Left ventricle myocardium inferior (tissue), 1 donor: ENCODE results near the gene ASIC4. TPM values are rescaled to one million over a fixed set of nuclear protein-coding genes. Genes with fewer than 3 reads are reported as not detected.

ENCODE experiments used
- DNase-seq: peaks from one replicate; pipeline ENCODE4 v3.0.0-alpha.2; 2020
- H3K27ac ChIP-seq: fragments of 200-600 bp; replicated peaks from 2 replicates; pipeline ENCODE4 v1.8.0; 2021
- H3K27me3 ChIP-seq: fragments of 200-600 bp; 2 replicates; pipeline ENCODE4 v1.8.0; 2021; ENCODE audit warnings: low read depth
- H3K36me3 ChIP-seq: fragments of 200-600 bp; 2 replicates; pipeline ENCODE4 v1.8.0; 2021
- H3K4me1 ChIP-seq: fragments of 200-600 bp; 2 replicates; pipeline ENCODE4 v1.8.0; 2021
- H3K4me3 ChIP-seq: fragments of 200-600 bp; 2 replicates; pipeline ENCODE4 v1.8.0; 2021; ENCODE audit warnings: mild to moderate bottlenecking, moderate library complexity
- H3K9me3 ChIP-seq: fragments of 200-600 bp; replicated peaks from 2 replicates; pipeline ENCODE4 v1.8.0; 2021
- intact Hi-C: fragments of 100-400 bp; cut with micrococcal nuclease; formaldehyde crosslinking; loops from one replicate; pipeline ENCODE4 v1.11.0; 2022
- total RNA-seq: library from RNA; stranded (reverse); fragmentation: NEBNext Ultra II Directional; extraction: Animal tissue kit (Norgen Biotek cat#: 25700); gene quantifications from one replicate; pipeline ENCODE4 v1.2.1, GENCODE V29; 2021
- TF ChIP-seq, protein P1 (sequence below): fragments of 200-600 bp; IDR thresholded peaks from 2 replicates; pipeline ENCODE4 v1.8.0; 2021; ENCODE audit warnings: antibody characterized with exemption, mild to moderate bottlenecking, borderline replicate concordance
- donor health status: DM: no; HTN: yes; CAD: no; lungs with severe emphysema.

Gene ASIC4
- total RNA-seq, 1 donor from 2014 or later = not detected

DNA sequence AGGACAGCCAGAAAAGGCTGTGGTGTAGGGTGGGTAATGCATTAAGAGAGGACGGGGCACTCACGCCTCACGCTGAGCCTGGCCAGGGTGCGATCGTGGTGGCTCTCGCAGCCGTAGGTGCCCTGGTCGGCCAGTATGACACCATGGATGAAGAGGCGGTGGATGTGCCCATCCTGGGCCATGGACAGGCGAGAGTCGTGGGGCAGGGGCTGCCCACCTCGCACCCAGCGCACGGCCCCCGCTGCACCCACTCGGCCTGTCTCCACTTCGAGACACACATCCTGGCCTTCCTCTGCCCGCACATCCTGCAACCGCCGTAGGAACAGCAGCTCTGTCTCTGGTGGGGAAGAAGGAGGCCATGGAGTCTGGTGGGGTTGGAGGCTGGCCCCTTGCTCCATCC lies 41.7 kb downstream of the ASIC4 start:
- no peak overlapping the region for H3K4me3 ChIP-seq
- H3K4me1 ChIP-seq = peaks cover 31% of the 10 kb centered on the region
- TF ChIP-seq, protein P1, sequence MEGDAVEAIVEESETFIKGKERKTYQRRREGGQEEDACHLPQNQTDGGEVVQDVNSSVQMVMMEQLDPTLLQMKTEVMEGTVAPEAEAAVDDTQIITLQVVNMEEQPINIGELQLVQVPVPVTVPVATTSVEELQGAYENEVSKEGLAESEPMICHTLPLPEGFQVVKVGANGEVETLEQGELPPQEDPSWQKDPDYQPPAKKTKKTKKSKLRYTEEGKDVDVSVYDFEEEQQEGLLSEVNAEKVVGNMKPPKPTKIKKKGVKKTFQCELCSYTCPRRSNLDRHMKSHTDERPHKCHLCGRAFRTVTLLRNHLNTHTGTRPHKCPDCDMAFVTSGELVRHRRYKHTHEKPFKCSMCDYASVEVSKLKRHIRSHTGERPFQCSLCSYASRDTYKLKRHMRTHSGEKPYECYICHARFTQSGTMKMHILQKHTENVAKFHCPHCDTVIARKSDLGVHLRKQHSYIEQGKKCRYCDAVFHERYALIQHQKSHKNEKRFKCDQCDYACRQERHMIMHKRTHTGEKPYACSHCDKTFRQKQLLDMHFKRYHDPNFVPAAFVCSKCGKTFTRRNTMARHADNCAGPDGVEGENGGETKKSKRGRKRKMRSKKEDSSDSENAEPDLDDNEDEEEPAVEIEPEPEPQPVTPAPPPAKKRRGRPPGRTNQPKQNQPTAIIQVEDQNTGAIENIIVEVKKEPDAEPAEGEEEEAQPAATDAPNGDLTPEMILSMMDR = no peak
- H3K27me3 ChIP-seq = peaks cover 37% of the 10 kb centered on the region
- no peaks in the 10 kb centered on the region for H3K9me3 ChIP-seq
- intact Hi-C loops = no loop called here
- DNase-seq = no peak
- peaks cover 15% of the 10 kb centered on the region for H3K36me3 ChIP-seq
- no peak overlapping the region for H3K27ac ChIP-seq

DNA sequence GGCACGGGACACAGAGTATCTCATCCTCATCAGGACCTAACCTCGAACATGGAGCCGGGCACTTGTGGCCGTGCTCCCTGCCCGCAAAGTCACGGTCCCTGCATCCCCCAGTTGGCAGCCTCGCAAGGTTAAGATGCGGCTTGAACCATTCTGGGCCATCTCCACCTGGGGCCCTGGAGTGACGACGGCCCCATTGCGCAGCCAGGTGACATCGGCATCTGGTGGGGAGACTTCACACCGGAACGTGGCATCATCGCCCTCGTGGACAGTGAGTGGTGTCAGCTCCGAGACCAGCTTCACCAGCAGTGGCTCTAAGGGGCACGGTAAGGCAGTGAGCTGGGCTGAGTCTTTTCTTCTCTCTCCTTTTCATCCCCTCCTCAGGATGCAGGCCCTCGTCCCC lies 42.1 kb downstream of the ASIC4 start:
- TF ChIP-seq, protein P1 = no peak
- no peak for DNase-seq
- intact Hi-C loops = no loop called here
- Histone ChIP-seq H3K9me3 (no peaks in the 10 kb centered on the region), H3K27ac (no peak overlapping the region), H3K27me3 (peaks cover 32% of the 10 kb centered on the region), H3K4me1 (peaks cover 34% of the 10 kb centered on the region), H3K36me3 (peaks cover 15% of the 10 kb centered on the region), H3K4me3 (no peak overlapping the region)

- H3K9me3 ChIP-seq = no peaks in the 10 kb centered on the region
- H3K4me1 ChIP-seq = peaks cover 32% of the 10 kb centered on the region
- intact Hi-C loops = no loop called here
- no peak for DNase-seq
- TF ChIP-seq, protein P1 = no peak
- peaks cover 23% of the 10 kb centered on the region for H3K27me3 ChIP-seq
- H3K27ac ChIP-seq = no peak overlapping the region
- no peak overlapping the region for H3K4me3 ChIP-seq
- H3K36me3 ChIP-seq = peaks cover 24% of the 10 kb centered on the region
Measured at GRCh38 chr2:219557320-219557719, 43.0 kb downstream of the ASIC4 start.

GRCh38 chr2:219557791-219558785 lies 43.8 kb downstream of the ASIC4 start:
- Histone ChIP-seq H3K27me3 (peaks cover 15% of the 10 kb centered on the region), H3K4me3 (no peak overlapping the region), H3K36me3 (peaks cover 32% of the 10 kb centered on the region), H3K4me1 (peaks cover 25% of the 10 kb centered on the region), H3K27ac (no peak overlapping the region), H3K9me3 (no peaks in the 10 kb centered on the region)
- no peak for DNase-seq
- intact Hi-C loops = no loop called here
- TF ChIP-seq, protein P1 = no peak

DNA sequence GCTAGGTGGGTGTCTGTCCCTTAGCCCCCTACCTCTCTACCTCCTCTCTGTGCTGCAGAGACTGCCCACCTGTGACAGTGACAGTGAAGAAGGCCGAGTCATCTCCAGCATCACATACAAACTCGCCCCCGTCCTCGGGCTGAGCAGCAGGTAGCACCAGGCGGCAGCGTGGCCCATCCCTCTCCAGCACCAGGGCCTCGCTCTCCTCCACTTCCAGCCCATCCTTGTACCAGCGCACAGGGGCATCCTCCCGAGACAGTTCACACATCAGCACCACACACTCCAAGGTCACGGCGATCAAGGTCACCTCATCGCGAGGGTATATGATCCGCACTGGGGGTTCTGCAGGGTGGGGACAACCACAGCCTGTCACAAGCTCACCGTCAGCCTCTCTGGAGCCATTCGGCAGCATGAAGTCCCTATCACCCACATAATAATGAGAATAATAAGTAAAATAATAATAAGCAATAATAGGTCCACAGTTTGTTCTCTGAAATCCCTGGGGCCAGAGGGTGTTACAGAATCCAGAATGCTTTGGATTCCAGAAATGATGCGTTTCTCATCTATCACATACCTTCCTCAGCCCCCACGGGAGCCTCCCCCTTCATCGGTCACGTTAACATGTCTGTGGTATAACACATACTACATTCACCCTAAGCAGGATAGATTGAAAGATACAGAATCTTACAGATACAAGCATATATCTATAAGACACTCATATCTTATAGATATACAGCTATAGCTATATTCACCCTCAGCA lies 45.1 kb downstream of the ASIC4 start:
- H3K4me1 ChIP-seq = peaks cover 21% of the 10 kb centered on the region
- no peaks in the 10 kb centered on the region for H3K9me3 ChIP-seq
- DNase-seq = no peak
- peaks cover 3% of the 10 kb centered on the region for H3K27me3 ChIP-seq
- H3K36me3 ChIP-seq = peaks cover 44% of the 10 kb centered on the region
- intact Hi-C loops = no loop called here
- TF ChIP-seq, protein P1 = no peak
- H3K4me3 ChIP-seq = no peak overlapping the region
- H3K27ac ChIP-seq = no peak overlapping the region
